ENCODE measurements around the gene ELAVL3.
"Not testable (repeated sequence)": the region's sequence is repeated elsewhere in the genome, so short reads cannot be mapped to it uniquely, and the experiment has no call there.

Gene ELAVL3

DNA sequence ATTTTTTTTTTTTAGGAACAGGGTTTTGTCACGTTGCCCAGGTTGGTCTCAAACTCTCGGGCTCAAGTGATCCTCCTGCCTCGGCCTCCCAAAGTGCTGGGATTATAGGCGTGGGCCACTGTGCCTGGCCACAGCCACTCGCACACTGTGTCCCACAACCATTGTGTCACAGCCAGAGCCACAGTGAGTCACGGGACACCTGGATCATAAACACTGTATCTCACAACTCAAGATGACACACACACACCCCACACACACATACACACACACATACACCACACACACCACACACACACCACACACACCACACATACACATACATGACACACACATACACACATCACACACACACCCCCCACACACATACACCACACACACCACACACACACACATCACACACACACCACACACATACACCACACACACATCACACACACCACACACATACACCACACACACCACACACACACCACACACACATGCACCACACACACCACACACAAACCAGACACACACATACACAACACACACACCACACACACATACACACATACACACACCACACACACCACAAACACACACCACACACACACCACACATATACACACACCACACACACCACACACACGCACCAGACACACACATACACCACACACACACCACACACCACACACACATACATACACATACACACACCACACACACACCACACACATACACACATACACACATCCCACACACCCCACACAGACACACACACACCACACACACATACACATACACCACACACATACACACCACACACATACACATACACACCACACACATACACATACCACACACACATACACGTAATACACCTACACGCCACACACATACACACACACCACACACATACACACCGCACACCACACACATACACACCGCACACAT is 16.2 kb downstream of the ELAVL3 start:
- H3K36me3 ChIP-seq (ENCODE audit: control insufficient read depth, insufficient read depth, low read length): no peaks in the 10 kb centered on the region
- no peak overlapping the region for H3K9ac ChIP-seq (ENCODE audit: low read length)
- no peak overlapping the region for H3K4me3 ChIP-seq (ENCODE audit: low read length)
- H3K4me1 ChIP-seq (ENCODE audit: control insufficient read depth, insufficient read depth, low read length): no peaks in the 10 kb centered on the region
- no peaks in the 10 kb centered on the region for H3K27me3 ChIP-seq (ENCODE audit: control insufficient read depth, insufficient read depth, low read length)
- no peaks in the 10 kb centered on the region for H3K9me3 ChIP-seq (ENCODE audit: control insufficient read depth, low read length)

DNA sequence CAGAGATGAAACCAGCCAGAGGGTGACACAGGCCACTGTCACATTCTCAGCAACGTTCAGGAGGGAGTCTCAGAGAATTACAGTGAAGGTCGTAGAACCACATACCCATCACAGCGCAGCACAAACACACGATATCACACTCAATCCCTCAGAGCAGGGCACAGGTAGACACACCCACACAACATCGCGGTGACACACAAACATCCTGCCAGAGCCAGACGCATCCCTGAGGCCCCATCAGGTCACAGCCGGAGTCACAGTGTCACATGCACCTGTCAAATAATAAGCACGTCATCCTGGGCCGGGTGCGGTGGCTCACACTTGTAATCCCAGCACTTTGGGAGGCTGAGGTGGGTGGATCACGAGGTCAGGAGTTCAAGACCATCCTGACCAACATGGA is 17.5 kb downstream of the ELAVL3 start:
- H3K4me3 ChIP-seq (ENCODE audit: low read length): no peak overlapping the region
- no peaks in the 10 kb centered on the region for H3K27me3 ChIP-seq (ENCODE audit: control insufficient read depth, insufficient read depth, low read length)
- H3K36me3 ChIP-seq (ENCODE audit: control insufficient read depth, insufficient read depth, low read length): no peaks in the 10 kb centered on the region
- no peaks in the 10 kb centered on the region for H3K9me3 ChIP-seq (ENCODE audit: control insufficient read depth, low read length)
- H3K4me1 ChIP-seq (ENCODE audit: control insufficient read depth, insufficient read depth, low read length): no peaks in the 10 kb centered on the region
- H3K9ac ChIP-seq (ENCODE audit: low read length): no peak overlapping the region

DNA sequence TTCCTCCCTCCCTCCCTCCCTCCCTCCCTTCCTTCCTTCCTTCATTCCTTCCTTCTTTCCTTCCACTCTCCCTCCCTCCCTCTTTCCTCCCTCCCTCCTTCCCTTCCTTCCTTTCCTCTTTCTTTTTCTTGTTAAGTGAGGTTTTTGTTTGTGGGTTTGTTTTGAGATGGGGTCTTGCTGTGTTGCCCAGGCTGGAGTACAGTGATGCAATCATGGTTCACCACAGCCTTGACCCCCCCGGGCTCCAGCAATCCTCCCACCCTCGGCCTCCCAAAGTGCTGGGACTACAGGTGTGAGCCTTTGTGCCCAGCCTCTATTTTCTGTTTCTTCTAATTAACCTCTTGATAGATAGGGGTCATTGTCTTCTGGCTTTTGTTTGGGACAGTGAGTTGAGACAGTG is 19.4 kb downstream of the ELAVL3 start:
- H3K4me1 ChIP-seq (ENCODE audit: control insufficient read depth, insufficient read depth, low read length): no peaks in the 10 kb centered on the region
- H3K9ac ChIP-seq (ENCODE audit: low read length): no peak overlapping the region
- no peaks in the 10 kb centered on the region for H3K36me3 ChIP-seq (ENCODE audit: control insufficient read depth, insufficient read depth, low read length)
- no peak overlapping the region for H3K4me3 ChIP-seq (ENCODE audit: low read length)
- H3K27me3 ChIP-seq (ENCODE audit: control insufficient read depth, insufficient read depth, low read length): no peaks in the 10 kb centered on the region
- no peaks in the 10 kb centered on the region for H3K9me3 ChIP-seq (ENCODE audit: control insufficient read depth, low read length)

DNA sequence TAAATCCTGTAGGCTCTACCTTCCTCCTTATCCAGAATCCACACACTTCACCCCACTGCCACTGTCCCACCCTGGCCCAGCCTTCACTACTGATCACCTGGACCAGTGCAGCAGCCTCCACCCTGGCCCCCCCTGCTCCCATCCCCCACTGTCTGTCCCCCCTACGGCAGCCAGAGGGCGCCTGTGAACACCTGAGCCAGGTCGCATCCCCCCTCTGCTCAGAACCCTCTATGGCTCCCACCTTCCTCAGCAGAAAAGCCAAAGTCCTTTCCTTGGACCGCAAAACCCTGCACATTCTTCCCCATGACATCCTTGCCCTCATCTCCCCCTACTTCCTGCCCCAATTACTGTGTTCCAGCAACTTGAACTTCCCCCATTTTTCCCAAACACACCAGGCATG is 20.6 kb downstream of the ELAVL3 start:
- no peak overlapping the region for H3K4me3 ChIP-seq (ENCODE audit: low read length)
- no peaks in the 10 kb centered on the region for H3K4me1 ChIP-seq (ENCODE audit: control insufficient read depth, insufficient read depth, low read length)
- no peak overlapping the region for H3K9ac ChIP-seq (ENCODE audit: low read length)
- H3K9me3 ChIP-seq (ENCODE audit: control insufficient read depth, low read length): no peaks in the 10 kb centered on the region
- no peaks in the 10 kb centered on the region for H3K27me3 ChIP-seq (ENCODE audit: control insufficient read depth, insufficient read depth, low read length)
- H3K36me3 ChIP-seq (ENCODE audit: control insufficient read depth, insufficient read depth, low read length): no peaks in the 10 kb centered on the region

DNA sequence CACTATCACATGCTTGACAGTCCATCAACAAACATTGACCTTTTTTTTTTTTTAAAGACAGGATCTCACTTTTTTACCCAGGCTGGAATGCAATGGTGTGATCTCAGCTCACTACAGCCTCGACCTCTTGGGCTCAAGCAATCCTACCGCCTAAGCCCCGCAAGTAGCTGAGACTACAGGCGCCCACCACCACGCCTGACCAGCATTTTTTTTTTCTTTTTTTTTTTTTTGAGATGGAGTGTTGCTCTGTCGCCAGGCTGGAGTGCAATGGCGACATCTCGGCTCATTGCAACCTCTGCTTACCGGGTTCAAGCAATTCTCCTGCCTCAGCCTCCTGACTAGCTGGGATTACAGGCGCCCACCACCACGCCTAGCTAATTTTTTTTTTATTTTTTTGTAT is 21.9 kb downstream of the ELAVL3 start:
- not testable (repeated sequence) for H3K36me3 ChIP-seq (ENCODE audit: control insufficient read depth, insufficient read depth, low read length); H3K27me3 ChIP-seq (ENCODE audit: control insufficient read depth, insufficient read depth, low read length); H3K9ac ChIP-seq (ENCODE audit: low read length); H3K9me3 ChIP-seq (ENCODE audit: control insufficient read depth, low read length); H3K4me1 ChIP-seq (ENCODE audit: control insufficient read depth, insufficient read depth, low read length); H3K4me3 ChIP-seq (ENCODE audit: low read length)

DNA sequence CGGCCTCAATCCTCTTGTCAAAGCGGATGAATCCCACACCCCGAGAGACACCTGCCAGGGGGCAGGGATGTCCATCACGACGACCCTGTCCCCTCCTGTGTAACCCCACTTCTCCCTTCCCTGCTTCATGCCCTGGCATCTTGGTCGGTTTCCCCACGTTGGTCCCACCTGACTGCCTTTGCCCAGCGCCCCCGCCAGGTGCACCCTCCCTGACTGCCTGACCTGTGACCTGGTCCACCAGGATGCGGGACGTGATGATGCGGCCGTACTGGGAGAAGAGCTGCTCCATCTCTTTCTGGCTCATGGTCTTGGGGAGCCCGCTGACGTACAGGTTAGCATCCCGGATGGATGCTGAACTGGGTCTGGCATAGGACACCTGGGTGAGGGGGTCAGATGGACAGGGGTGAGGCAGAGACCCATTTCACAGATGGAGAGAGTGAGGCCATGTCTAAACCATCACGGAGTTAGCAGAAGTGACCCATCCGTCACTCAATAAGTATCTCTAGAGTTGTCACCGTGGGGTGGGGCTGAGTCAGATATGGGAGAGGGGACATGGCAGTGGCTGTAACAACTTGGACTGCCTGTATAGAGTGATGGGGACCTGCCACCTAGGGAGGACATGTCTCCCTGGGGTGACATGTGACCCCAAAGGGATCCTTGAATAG is 22.5 kb downstream of the ELAVL3 start:
- H3K36me3 ChIP-seq (ENCODE audit: control insufficient read depth, insufficient read depth, low read length): no peaks in the 10 kb centered on the region
- no peaks in the 10 kb centered on the region for H3K4me1 ChIP-seq (ENCODE audit: control insufficient read depth, insufficient read depth, low read length)
- no peaks in the 10 kb centered on the region for H3K27me3 ChIP-seq (ENCODE audit: control insufficient read depth, insufficient read depth, low read length)
- H3K9ac ChIP-seq (ENCODE audit: low read length): no peak overlapping the region
- no peaks in the 10 kb centered on the region for H3K9me3 ChIP-seq (ENCODE audit: control insufficient read depth, low read length)
- H3K4me3 ChIP-seq (ENCODE audit: low read length): no peak overlapping the region

DNA sequence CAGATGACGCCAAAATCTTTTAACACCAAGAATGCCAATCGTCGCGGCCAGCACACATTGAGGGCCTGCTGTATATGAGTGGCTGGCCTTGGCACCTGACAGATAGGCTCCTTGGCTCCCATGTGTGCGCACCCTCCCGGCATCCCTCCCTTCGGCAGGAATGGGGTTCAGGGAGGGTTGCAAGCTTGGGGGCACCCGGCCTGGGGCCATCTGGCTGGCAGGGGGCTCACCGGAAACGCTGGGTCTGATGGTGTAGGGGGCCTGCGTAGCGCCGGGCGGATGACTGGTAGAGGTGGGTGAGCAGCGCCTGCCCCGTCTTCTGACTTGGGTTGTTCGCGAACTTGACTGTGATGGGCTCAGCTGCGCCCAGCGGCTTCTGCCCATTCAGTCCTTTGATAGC is 23.0 kb downstream of the ELAVL3 start:
- H3K27me3 ChIP-seq (ENCODE audit: control insufficient read depth, insufficient read depth, low read length): no peaks in the 10 kb centered on the region
- H3K9ac ChIP-seq (ENCODE audit: low read length): no peak overlapping the region

DNA sequence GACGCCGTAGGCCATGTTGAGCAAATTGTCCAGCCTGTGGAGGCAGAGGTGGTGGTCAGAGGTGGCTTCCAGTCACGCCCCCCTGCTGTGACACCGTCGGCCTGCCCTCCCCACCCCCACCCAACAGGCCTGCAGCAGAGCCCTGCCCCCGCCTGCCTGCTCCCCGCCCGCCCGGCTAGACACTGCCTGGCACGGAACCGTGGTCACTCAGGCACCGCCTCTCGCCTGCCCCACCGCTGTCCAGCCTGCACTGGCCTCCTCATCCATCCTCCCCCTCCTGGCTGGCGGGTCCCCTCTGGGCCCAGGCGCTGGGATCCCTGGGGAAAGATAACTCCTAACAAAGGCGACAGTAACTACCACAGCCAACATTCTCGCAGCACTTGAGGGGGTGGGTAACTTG is 23.7 kb downstream of the ELAVL3 start:
- Histone ChIP-seq H3K4me3 (ENCODE audit: low read length) (no peak overlapping the region), H3K9me3 (ENCODE audit: control insufficient read depth, low read length) (no peaks in the 10 kb centered on the region), H3K36me3 (ENCODE audit: control insufficient read depth, insufficient read depth, low read length) (no peaks in the 10 kb centered on the region), H3K9ac (ENCODE audit: low read length) (no peak overlapping the region), H3K27me3 (ENCODE audit: control insufficient read depth, insufficient read depth, low read length) (no peaks in the 10 kb centered on the region), H3K4me1 (ENCODE audit: control insufficient read depth, insufficient read depth, low read length) (no peaks in the 10 kb centered on the region)

More for the DNA sequence above, 23.0 kb downstream of the ELAVL3 start:
- Histone ChIP-seq H3K4me1 (ENCODE audit: control insufficient read depth, insufficient read depth, low read length) (no peaks in the 10 kb centered on the region), H3K9me3 (ENCODE audit: control insufficient read depth, low read length) (no peaks in the 10 kb centered on the region), H3K36me3 (ENCODE audit: control insufficient read depth, insufficient read depth, low read length) (no peaks in the 10 kb centered on the region), H3K4me3 (ENCODE audit: low read length) (no peak overlapping the region)

DNA sequence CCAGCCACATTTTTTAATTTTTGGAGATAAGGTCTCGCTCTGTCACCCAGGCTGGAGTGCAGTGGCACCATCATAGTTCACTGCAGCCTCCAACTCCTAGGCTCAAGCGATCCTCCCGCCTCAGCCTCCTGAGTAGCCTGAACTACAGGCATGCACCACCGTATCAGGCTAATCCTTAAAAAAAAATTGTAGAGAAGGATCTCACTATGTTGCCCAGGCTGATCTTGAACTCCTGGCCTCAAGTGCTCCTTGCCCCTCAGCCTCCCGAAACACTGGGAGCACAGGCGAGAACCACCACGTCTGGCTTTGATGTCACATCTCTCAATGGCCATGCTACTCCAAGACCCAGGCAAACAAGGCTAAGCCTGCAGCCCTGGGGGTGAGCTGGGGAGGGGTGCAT is 24.2 kb downstream of the ELAVL3 start:
- Histone ChIP-seq H3K36me3 (ENCODE audit: control insufficient read depth, insufficient read depth, low read length) (no peaks in the 10 kb centered on the region), H3K9me3 (ENCODE audit: control insufficient read depth, low read length) (no peaks in the 10 kb centered on the region), H3K9ac (ENCODE audit: low read length) (no peak overlapping the region), H3K4me1 (ENCODE audit: control insufficient read depth, insufficient read depth, low read length) (no peaks in the 10 kb centered on the region), H3K27me3 (ENCODE audit: control insufficient read depth, insufficient read depth, low read length) (peaks cover 2% of the 10 kb centered on the region), H3K4me3 (ENCODE audit: low read length) (no peak overlapping the region)

DNA sequence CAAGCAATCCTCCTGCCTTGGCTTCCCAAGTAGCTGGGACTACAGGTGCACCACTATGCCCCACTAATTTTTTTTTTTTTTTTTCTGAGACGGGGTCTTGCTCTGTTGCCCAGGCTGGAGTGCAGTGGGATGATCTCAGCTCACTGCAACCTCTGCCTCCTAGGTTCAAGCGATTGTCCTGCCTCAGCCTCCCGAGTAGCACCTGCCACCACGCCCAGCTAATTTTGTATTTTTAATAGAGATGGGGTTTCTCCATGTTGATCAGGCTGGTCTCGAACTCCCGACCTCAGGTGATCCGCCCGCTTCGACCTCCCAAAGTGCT is 25.7 kb downstream of the ELAVL3 start:
- H3K4me3 ChIP-seq (ENCODE audit: low read length); H3K36me3 ChIP-seq (ENCODE audit: control insufficient read depth, insufficient read depth, low read length); H3K27me3 ChIP-seq (ENCODE audit: control insufficient read depth, insufficient read depth, low read length); H3K4me1 ChIP-seq (ENCODE audit: control insufficient read depth, insufficient read depth, low read length); H3K9ac ChIP-seq (ENCODE audit: low read length); H3K9me3 ChIP-seq (ENCODE audit: control insufficient read depth, low read length): not testable (repeated sequence)

DNA sequence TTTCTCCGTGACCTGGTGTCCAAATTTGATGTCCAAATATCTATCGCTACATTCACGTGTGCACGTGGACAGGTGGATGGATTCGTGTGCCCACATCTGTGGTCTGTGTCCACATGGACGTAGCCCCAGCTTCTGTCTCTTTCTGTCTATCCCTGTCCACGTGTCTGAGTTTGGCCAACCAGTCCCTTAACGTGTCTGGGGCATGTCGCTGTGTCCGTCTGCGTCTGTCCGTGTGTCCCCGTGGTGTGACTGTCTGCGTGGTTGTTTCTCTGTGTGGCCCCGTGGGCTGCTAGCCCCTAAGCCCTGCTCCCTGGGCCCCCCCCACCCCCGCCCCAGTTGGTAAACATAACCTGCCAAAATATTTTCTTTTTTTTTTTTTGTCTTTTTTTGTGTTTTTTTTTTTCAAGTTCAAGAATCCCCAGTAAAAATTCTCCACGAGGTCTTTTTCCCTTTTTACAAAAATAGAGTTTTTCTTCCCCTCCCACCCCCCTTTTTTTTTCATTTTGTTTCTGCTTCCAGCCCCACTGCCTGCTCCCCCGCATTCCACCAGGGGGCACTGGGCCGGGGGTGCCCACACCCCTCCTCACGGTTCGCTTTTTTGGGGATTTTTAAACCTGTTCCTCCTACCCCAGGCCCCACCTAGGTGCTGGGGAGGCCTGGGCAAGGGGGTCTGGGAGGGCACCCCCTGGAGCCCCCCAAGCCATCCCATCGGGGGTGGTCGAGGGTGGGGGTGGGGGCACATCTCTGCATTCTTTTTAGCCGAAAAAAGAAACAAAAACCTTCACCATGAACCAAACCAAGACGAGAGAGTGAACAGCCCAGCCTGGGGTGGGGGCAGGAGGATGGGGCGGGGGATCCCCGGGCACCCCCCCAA is 27.1 kb downstream of the ELAVL3 start:
- peaks cover 2% of the 10 kb centered on the region for H3K27me3 ChIP-seq (ENCODE audit: control insufficient read depth, insufficient read depth, low read length)
- no peak overlapping the region for H3K4me3 ChIP-seq (ENCODE audit: low read length)
- no peaks in the 10 kb centered on the region for H3K9me3 ChIP-seq (ENCODE audit: control insufficient read depth, low read length)
- H3K36me3 ChIP-seq (ENCODE audit: control insufficient read depth, insufficient read depth, low read length): no peaks in the 10 kb centered on the region
- no peaks in the 10 kb centered on the region for H3K4me1 ChIP-seq (ENCODE audit: control insufficient read depth, insufficient read depth, low read length)
- H3K9ac ChIP-seq (ENCODE audit: low read length): no peak overlapping the region

Data from mucosa of stomach (tissue), 1 donor.